Testis (tissue), 2 donors: ENCODE results near the gene TMA16.

Experiments used
- POLR2A ChIP-seq: fragments of 450-650 bp; IDR thresholded peaks from one replicate; pipeline ENCODE4 v1.6.1; 2017; ENCODE audit warnings: antibody characterized with exemption, mild to moderate bottlenecking, moderate library complexity
- TF ChIP-seq, protein P1 (sequence below), 3 experiments: fragments of 450-650 bp in 2 of 3; fragments of 200-600 bp in 1 of 3; sonication (generic) in 1 of 3; IDR thresholded peaks; one replicate each; pipeline ENCODE4 v1.5.1; 2016 to 2019; ENCODE audit warnings: antibody characterized with exemption in 3 of 3, mild to moderate bottlenecking in 2 of 3, moderate library complexity in 1 of 3

DNA sequence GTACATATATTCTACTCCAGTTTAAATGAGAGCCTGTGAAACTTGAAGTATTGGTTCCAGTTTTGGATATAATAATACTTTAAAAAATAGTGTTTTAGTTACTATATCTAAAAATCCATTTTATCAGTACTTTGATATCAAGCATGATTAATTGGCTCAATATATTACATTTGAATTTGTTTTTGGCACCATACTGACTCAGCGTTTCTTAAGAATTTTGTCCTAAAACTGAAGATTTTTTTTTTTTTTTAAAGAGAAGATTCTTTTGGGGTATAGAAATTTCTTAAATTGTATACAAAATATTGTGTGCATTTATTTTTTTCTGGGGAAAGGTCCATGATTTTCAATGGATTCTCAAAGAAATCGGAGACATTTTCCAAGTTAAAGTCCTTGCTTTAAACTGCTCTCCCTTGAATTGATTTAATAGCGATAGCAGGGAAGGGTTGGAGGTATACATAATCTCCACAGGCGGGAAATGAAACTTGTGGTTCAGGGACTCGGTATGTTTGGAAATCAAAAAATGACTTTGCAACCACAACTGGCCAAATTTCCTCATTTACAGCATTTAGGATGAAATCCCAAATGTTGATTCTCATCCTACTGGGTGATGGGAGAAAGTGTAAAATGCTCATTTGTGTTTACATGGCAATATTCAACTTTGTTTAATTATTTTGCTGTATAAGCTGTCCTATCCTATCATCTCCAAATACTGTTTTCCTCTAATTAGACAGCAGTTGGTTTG lies 62.3 kb downstream of the TMA16 start:
- TF ChIP-seq, protein P1, sequence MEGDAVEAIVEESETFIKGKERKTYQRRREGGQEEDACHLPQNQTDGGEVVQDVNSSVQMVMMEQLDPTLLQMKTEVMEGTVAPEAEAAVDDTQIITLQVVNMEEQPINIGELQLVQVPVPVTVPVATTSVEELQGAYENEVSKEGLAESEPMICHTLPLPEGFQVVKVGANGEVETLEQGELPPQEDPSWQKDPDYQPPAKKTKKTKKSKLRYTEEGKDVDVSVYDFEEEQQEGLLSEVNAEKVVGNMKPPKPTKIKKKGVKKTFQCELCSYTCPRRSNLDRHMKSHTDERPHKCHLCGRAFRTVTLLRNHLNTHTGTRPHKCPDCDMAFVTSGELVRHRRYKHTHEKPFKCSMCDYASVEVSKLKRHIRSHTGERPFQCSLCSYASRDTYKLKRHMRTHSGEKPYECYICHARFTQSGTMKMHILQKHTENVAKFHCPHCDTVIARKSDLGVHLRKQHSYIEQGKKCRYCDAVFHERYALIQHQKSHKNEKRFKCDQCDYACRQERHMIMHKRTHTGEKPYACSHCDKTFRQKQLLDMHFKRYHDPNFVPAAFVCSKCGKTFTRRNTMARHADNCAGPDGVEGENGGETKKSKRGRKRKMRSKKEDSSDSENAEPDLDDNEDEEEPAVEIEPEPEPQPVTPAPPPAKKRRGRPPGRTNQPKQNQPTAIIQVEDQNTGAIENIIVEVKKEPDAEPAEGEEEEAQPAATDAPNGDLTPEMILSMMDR (IDR thresholded peaks at IDR 0.05): no peak
- TF ChIP-seq POLR2A: no peak
